Activated CD4-positive, alpha-beta T cell treated with anti-CD3 and anti-CD28 coated beads, Interleukin-2, amount 50 U/mL, for 24 hours (primary cell): Measurements from ENCODE around the gene CIB4.
A peak's percentile ranks its signal among the peaks of the same experiment; 100 is the strongest.

Experiments
- DNase-seq, 2 donors: peaks; one replicate each; pipeline ENCODE4 v3.0.0-alpha.2; 2020; ENCODE audit warnings: low read depth in 1 of 2, low spot score in 1 of 2

The CIB4 gene

GRCh38 chr2:26583381-26583911, 57.7 kb downstream of the CIB4 start:
- no peak for DNase-seq

GRCh38 chr2:26582890-26583289, 58.3 kb downstream of the CIB4 start:
- DNase-seq, result no peak

- DNase-seq, result no peak
Measured at GRCh38 chr2:26581991-26582842, 58.9 kb downstream of the CIB4 start.

- DNase-seq, result no peak
Measured at GRCh38 chr2:26581266-26581990, 59.7 kb downstream of the CIB4 start.

GRCh38 chr2:26580751-26581150, 60.4 kb downstream of the CIB4 start:
- no peak for DNase-seq

GRCh38 chr2:26580151-26580550, 61.0 kb downstream of the CIB4 start:
- no peak for DNase-seq

GRCh38 chr2:26579723-26580040, 61.5 kb downstream of the CIB4 start:
- DNase-seq, result no peak

- DNase-seq, result no peak
Measured at GRCh38 chr2:26579025-26579722, 62.0 kb downstream of the CIB4 start.

GRCh38 chr2:26578581-26578980, 62.6 kb downstream of the CIB4 start:
- DNase-seq, result no peak

GRCh38 chr2:26578113-26578458, 63.1 kb downstream of the CIB4 start:
- no peak for DNase-seq

GRCh38 chr2:26577442-26578112, 63.6 kb downstream of the CIB4 start:
- peak; percentile 50 to 58 for DNase-seq

GRCh38 chr2:26576565-26577441, 64.4 kb downstream of the CIB4 start:
- DNase-seq, result no peak

GRCh38 chr2:26575836-26576564, 65.2 kb downstream of the CIB4 start:
- no peak for DNase-seq

GRCh38 chr2:26574900-26575560, 66.1 kb downstream of the CIB4 start:
- no peak for DNase-seq

GRCh38 chr2:26574066-26574899, 66.9 kb downstream of the CIB4 start:
- DNase-seq, result no peak

GRCh38 chr2:26573241-26573925, 67.8 kb downstream of the CIB4 start:
- DNase-seq, result no peak

- DNase-seq, result no peak
Measured at GRCh38 chr2:26572591-26572990, 68.6 kb downstream of the CIB4 start.

GRCh38 chr2:26571316-26571715, 69.8 kb downstream of the CIB4 start:
- DNase-seq, result no peak
